GM10847 (cell line): ENCODE results near the gene C1QTNF5.

Experiments
- POLR2A ChIP-seq: IDR thresholded peaks from 2 replicates; pipeline ENCODE4 v1.6.1; 2011; ENCODE audit not compliant: insufficient read length; ENCODE audit errors: extremely low read depth

C1QTNF5 gene

GRCh38 chr11:119351232-119351631 lies 10.5 kb upstream of the C1QTNF5 start:
- no peak for TF ChIP-seq POLR2A

GRCh38 chr11:119350302-119350701 lies 9.6 kb upstream of the C1QTNF5 start:
- no peak for TF ChIP-seq POLR2A

GRCh38 chr11:119347940-119348605 lies 7.4 kb upstream of the C1QTNF5 start:
- TF ChIP-seq POLR2A, result no peak

GRCh38 chr11:119347242-119347641 lies 6.6 kb upstream of the C1QTNF5 start:
- no peak for TF ChIP-seq POLR2A

GRCh38 chr11:119346605-119347004 lies 5.9 kb upstream of the C1QTNF5 start, which contains the start of gene MFRP:
MFRP (minus strand) TSS chr11:119346705; CDS start chr11:119346513, 192 bp downstream.
- TF ChIP-seq POLR2A, result no peak

GRCh38 chr11:119345685-119346084 lies 5.0 kb upstream of the C1QTNF5 start:
- TF ChIP-seq POLR2A, result no peak

GRCh38 chr11:119344291-119345010 lies 3.8 kb upstream of the C1QTNF5 start:
- no peak for TF ChIP-seq POLR2A

GRCh38 chr11:119343726-119344125 lies 3.0 kb upstream of the C1QTNF5 start:
- TF ChIP-seq POLR2A, result no peak

GRCh38 chr11:119342362-119343130 lies 1.9 kb upstream of the C1QTNF5 start:
- no peak for TF ChIP-seq POLR2A

GRCh38 chr11:119342023-119342300 lies 1.3 kb upstream of the C1QTNF5 start:
- TF ChIP-seq POLR2A, result no peak

GRCh38 chr11:119341222-119342022 lies 739 bp upstream of the C1QTNF5 start:
- no peak for TF ChIP-seq POLR2A

GRCh38 chr11:119339589-119340334 lies 921 bp downstream of the C1QTNF5 start:
- TF ChIP-seq POLR2A, result no peak

- no peak for TF ChIP-seq POLR2A
These were observed 1.6 kb downstream of the C1QTNF5 start for GRCh38 chr11:119338965-119339588.

- no peak for TF ChIP-seq POLR2A
These were observed 2.3 kb downstream of the C1QTNF5 start for GRCh38 chr11:119338318-119338890.
